ENCODE results near the gene ZNF221. TPM values are rescaled to one million over a fixed set of nuclear protein-coding genes. Genes with fewer than 3 reads are reported as not detected.
A peak's percentile ranks its signal among the peaks of the same experiment; 100 is the strongest.

The ZNF221 gene
- total RNA-seq = 1 to 10 TPM; 1.1 to 3.4 TPM

GRCh38 chr19:43950834-43951645 is at the start of gene ZNF221:
TSS of gene ZNF221 (plus strand) at chr19:43951228. CDS start at chr19:43962727, 11,499 bp downstream.
- ATAC-seq (peak; percentile 94 to 97), DNase-seq (ENCODE audit: low spot score in 2 of 2) (peak; percentile 60 to 83)
- peaks cover 49 to 52% of the 10 kb centered on the region in 2 donors for H3K36me3 Mint-ChIP-seq
- peaks cover 35 to 46% of the 10 kb centered on the region in 2 donors for H3K9me3 Mint-ChIP-seq
- H3K27ac Mint-ChIP-seq = peak within 1 kb of the TSS; percentile 31 to 87

GRCh38 chr19:43901395-43902390 is 49.3 kb upstream of the ZNF221 start:
- H3K9me3 Mint-ChIP-seq = peaks cover 40 to 63% of the 10 kb centered on the region in 2 donors
- peak overlapping the region; percentile 56 to 85 for H3K27ac Mint-ChIP-seq
- DNase-seq (ENCODE audit: low spot score in 2 of 2) (peak; percentile 62 to 70), ATAC-seq (peak; percentile 98 to 99)
- peaks cover 77% of the 10 kb centered on the region in 2 donors for H3K36me3 Mint-ChIP-seq

- H3K9me3 Mint-ChIP-seq = peaks cover 47 to 69% of the 10 kb centered on the region in 2 donors
- peak overlapping the region in 1 of 2 donors; percentile 85 for H3K27ac Mint-ChIP-seq
- DNase-seq (ENCODE audit: low spot score in 2 of 2) (no peak), ATAC-seq (no peak)
- peaks cover 80 to 82% of the 10 kb centered on the region in 2 donors for H3K36me3 Mint-ChIP-seq
These were observed 48.6 kb upstream of the ZNF221 start for GRCh38 chr19:43902399-43902798.

GRCh38 chr19:43905897-43906296 is 45.1 kb upstream of the ZNF221 start:
- ATAC-seq (no peak), DNase-seq (ENCODE audit: low spot score in 2 of 2) (no peak)
- no peak overlapping the region for H3K27ac Mint-ChIP-seq
- H3K36me3 Mint-ChIP-seq = peaks cover 70 to 82% of the 10 kb centered on the region in 2 donors
- H3K9me3 Mint-ChIP-seq = peaks cover 71 to 73% of the 10 kb centered on the region in 2 donors

- ATAC-seq = no peak
- DNase-seq (ENCODE audit: low spot score in 2 of 2) = no peak
- no peak overlapping the region for H3K27ac Mint-ChIP-seq
- peaks cover 62 to 76% of the 10 kb centered on the region in 2 donors for H3K36me3 Mint-ChIP-seq
- peaks cover 65 to 68% of the 10 kb centered on the region in 2 donors for H3K9me3 Mint-ChIP-seq
These were observed 44.3 kb upstream of the ZNF221 start for GRCh38 chr19:43906774-43907173.

GRCh38 chr19:43908659-43909058 is 42.4 kb upstream of the ZNF221 start:
- no peak for DNase-seq (ENCODE audit: low spot score in 2 of 2)
- Mint-ChIP-seq H3K36me3 (peaks cover 67 to 69% of the 10 kb centered on the region in 2 donors), H3K27ac (no peak overlapping the region), H3K9me3 (peaks cover 68 to 69% of the 10 kb centered on the region in 2 donors)
- ATAC-seq = no peak

- Mint-ChIP-seq H3K36me3 (peaks cover 74 to 75% of the 10 kb centered on the region in 2 donors), H3K9me3 (peaks cover 67 to 70% of the 10 kb centered on the region in 2 donors), H3K27ac (no peak overlapping the region)
- no peak for DNase-seq (ENCODE audit: low spot score in 2 of 2)
- no peak for ATAC-seq
These were observed 40.1 kb upstream of the ZNF221 start for GRCh38 chr19:43910884-43911283.

- ATAC-seq = no peak
- H3K27ac Mint-ChIP-seq = peak overlapping the region; percentile 67 to 79
- DNase-seq (ENCODE audit: low spot score in 2 of 2) = no peak
- H3K36me3 Mint-ChIP-seq = peaks cover 73 to 81% of the 10 kb centered on the region in 2 donors
- H3K9me3 Mint-ChIP-seq = peaks cover 55 to 58% of the 10 kb centered on the region in 2 donors
These were observed 37.6 kb upstream of the ZNF221 start for GRCh38 chr19:43913383-43913782.

GRCh38 chr19:43914051-43914450 is 37.0 kb upstream of the ZNF221 start:
- Mint-ChIP-seq H3K36me3 (peaks cover 76 to 84% of the 10 kb centered on the region in 2 donors), H3K9me3 (peaks cover 54 to 59% of the 10 kb centered on the region in 2 donors), H3K27ac (peak overlapping the region in 1 of 2 donors; percentile 67)
- ATAC-seq = no peak
- DNase-seq (ENCODE audit: low spot score in 2 of 2) = no peak

GRCh38 chr19:43923875-43924274 is 27.2 kb upstream of the ZNF221 start:
- ATAC-seq = no peak
- Mint-ChIP-seq H3K9me3 (peaks cover 17 to 38% of the 10 kb centered on the region in 2 donors), H3K36me3 (peaks cover 67 to 93% of the 10 kb centered on the region in 2 donors), H3K27ac (no peak overlapping the region)
- no peak for DNase-seq (ENCODE audit: low spot score in 2 of 2)

- no peak for DNase-seq (ENCODE audit: low spot score in 2 of 2)
- ATAC-seq = no peak
- H3K36me3 Mint-ChIP-seq = peaks cover 68 to 92% of the 10 kb centered on the region in 2 donors
- peaks cover 14 to 27% of the 10 kb centered on the region in 2 donors for H3K9me3 Mint-ChIP-seq
- no peak overlapping the region for H3K27ac Mint-ChIP-seq
These were observed 22.2 kb upstream of the ZNF221 start for GRCh38 chr19:43928820-43929219.

GRCh38 chr19:43934055-43934984 is 16.7 kb upstream of the ZNF221 start:
- H3K9me3 Mint-ChIP-seq = peaks cover 7 to 29% of the 10 kb centered on the region in 2 donors
- peaks cover 38 to 68% of the 10 kb centered on the region in 2 donors for H3K36me3 Mint-ChIP-seq
- DNase-seq (ENCODE audit: low spot score in 2 of 2) = no peak
- peak overlapping the region; percentile 92 to 95 for H3K27ac Mint-ChIP-seq
- peak; percentile 9 to 70 for ATAC-seq

GRCh38 chr19:43934985-43935708 is 15.9 kb upstream of the ZNF221 start, which contains the start of gene ZNF45:
TSS of gene ZNF45 (minus strand) at chr19:43935282. CDS start at chr19:43922185, 13,097 bp downstream.
- H3K9me3 Mint-ChIP-seq = peaks cover 4 to 26% of the 10 kb centered on the region in 2 donors
- peaks cover 30 to 59% of the 10 kb centered on the region in 2 donors for H3K36me3 Mint-ChIP-seq
- DNase-seq (ENCODE audit: low spot score in 2 of 2) (peak; percentile 84 to 85), ATAC-seq (peak; percentile 96 to 98)
- H3K27ac Mint-ChIP-seq = peak within 1 kb of the TSS; percentile 92 to 95

- peaks cover 21 to 55% of the 10 kb centered on the region in 2 donors for H3K36me3 Mint-ChIP-seq
- ATAC-seq (no peak), DNase-seq (ENCODE audit: low spot score in 2 of 2) (no peak)
- H3K9me3 Mint-ChIP-seq = peaks cover 4 to 26% of the 10 kb centered on the region in 2 donors
- no peak overlapping the region for H3K27ac Mint-ChIP-seq
These were observed 14.8 kb upstream of the ZNF221 start for GRCh38 chr19:43936188-43936587.

Measured in activated naive CD4-positive, alpha-beta T cell treated with anti-CD3 and anti-CD28 coated beads, Interleukin-2, amount 50 U/mL, for 72 hours (primary cell).